Measurements from ENCODE around the gene THSD4. TPM values are rescaled to one million over a fixed set of nuclear protein-coding genes. Genes with fewer than 3 reads are reported as not detected.

Gene THSD4
- polyA plus RNA-seq, 1 donor from 2014 or later, result 0.46 TPM

GRCh38 chr15:71781179-71781964 is 666.1 kb downstream of the THSD4 start:
- Histone ChIP-seq H4K20me1 (ENCODE audit: insufficient read depth) (no peaks in the 10 kb centered on the region), H3K9ac (ENCODE audit: low read length) (no peak overlapping the region), H3K9me3 (ENCODE audit: low read length) (no peaks in the 10 kb centered on the region), H3K27ac (ENCODE audit: low read length) (no peak overlapping the region), H2AFZ (ENCODE audit: low read depth, low read length) (no peak overlapping the region), H3K4me2 (ENCODE audit: low read length) (no peak overlapping the region), H3F3A (ENCODE audit: insufficient read depth, low read length, poor library complexity, severe bottlenecking) (no peaks in the 10 kb centered on the region), H3K27me3 (ENCODE audit: insufficient read depth, low read depth, low read length) (no peaks in the 10 kb centered on the region), H3K79me2 (replicated peaks; ENCODE audit: insufficient read depth, low read length) (no peaks in the 10 kb centered on the region), H3K9me2 (ENCODE audit: insufficient read depth, low read length) (no peaks in the 10 kb centered on the region), H3K4me3 (ENCODE audit: low read length) (no peak overlapping the region), H3K36me3 (ENCODE audit: insufficient read depth, low read length) (no peaks in the 10 kb centered on the region)
- TF ChIP-seq, protein P1, sequence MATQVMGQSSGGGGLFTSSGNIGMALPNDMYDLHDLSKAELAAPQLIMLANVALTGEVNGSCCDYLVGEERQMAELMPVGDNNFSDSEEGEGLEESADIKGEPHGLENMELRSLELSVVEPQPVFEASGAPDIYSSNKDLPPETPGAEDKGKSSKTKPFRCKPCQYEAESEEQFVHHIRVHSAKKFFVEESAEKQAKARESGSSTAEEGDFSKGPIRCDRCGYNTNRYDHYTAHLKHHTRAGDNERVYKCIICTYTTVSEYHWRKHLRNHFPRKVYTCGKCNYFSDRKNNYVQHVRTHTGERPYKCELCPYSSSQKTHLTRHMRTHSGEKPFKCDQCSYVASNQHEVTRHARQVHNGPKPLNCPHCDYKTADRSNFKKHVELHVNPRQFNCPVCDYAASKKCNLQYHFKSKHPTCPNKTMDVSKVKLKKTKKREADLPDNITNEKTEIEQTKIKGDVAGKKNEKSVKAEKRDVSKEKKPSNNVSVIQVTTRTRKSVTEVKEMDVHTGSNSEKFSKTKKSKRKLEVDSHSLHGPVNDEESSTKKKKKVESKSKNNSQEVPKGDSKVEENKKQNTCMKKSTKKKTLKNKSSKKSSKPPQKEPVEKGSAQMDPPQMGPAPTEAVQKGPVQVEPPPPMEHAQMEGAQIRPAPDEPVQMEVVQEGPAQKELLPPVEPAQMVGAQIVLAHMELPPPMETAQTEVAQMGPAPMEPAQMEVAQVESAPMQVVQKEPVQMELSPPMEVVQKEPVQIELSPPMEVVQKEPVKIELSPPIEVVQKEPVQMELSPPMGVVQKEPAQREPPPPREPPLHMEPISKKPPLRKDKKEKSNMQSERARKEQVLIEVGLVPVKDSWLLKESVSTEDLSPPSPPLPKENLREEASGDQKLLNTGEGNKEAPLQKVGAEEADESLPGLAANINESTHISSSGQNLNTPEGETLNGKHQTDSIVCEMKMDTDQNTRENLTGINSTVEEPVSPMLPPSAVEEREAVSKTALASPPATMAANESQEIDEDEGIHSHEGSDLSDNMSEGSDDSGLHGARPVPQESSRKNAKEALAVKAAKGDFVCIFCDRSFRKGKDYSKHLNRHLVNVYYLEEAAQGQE (IDR thresholded peaks at IDR 0.05; ENCODE audit: borderline replicate concordance), result no peak
- TF ChIP-seq TAF1 (IDR thresholded peaks at IDR 0.05; ENCODE audit: low read depth), result no peak
- no peak for TF ChIP-seq SMC3 (conservative IDR thresholded peaks at IDR 0.05; ENCODE audit: poor library complexity)
- TF ChIP-seq, protein P2, sequence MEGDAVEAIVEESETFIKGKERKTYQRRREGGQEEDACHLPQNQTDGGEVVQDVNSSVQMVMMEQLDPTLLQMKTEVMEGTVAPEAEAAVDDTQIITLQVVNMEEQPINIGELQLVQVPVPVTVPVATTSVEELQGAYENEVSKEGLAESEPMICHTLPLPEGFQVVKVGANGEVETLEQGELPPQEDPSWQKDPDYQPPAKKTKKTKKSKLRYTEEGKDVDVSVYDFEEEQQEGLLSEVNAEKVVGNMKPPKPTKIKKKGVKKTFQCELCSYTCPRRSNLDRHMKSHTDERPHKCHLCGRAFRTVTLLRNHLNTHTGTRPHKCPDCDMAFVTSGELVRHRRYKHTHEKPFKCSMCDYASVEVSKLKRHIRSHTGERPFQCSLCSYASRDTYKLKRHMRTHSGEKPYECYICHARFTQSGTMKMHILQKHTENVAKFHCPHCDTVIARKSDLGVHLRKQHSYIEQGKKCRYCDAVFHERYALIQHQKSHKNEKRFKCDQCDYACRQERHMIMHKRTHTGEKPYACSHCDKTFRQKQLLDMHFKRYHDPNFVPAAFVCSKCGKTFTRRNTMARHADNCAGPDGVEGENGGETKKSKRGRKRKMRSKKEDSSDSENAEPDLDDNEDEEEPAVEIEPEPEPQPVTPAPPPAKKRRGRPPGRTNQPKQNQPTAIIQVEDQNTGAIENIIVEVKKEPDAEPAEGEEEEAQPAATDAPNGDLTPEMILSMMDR (IDR thresholded peaks at IDR 0.05; ENCODE audit: poor library complexity, severe bottlenecking), result no peak
- no peak for TF ChIP-seq EP300 (conservative IDR thresholded peaks at IDR 0.05; ENCODE audit: poor library complexity, severe bottlenecking)
- TF ChIP-seq RAD21 (conservative IDR thresholded peaks at IDR 0.05), result no peak

- Histone ChIP-seq H3K27ac (ENCODE audit: low read length) (no peak overlapping the region), H3K9me3 (ENCODE audit: low read length) (no peaks in the 10 kb centered on the region), H3K79me2 (replicated peaks; ENCODE audit: insufficient read depth, low read length) (no peaks in the 10 kb centered on the region), H3K36me3 (ENCODE audit: insufficient read depth, low read length) (no peaks in the 10 kb centered on the region), H3K27me3 (ENCODE audit: insufficient read depth, low read depth, low read length) (no peaks in the 10 kb centered on the region), H4K20me1 (ENCODE audit: insufficient read depth) (no peaks in the 10 kb centered on the region), H3K4me2 (ENCODE audit: low read length) (no peak overlapping the region), H3F3A (ENCODE audit: insufficient read depth, low read length, poor library complexity, severe bottlenecking) (no peaks in the 10 kb centered on the region), H2AFZ (ENCODE audit: low read depth, low read length) (no peak overlapping the region), H3K9ac (ENCODE audit: low read length) (no peak overlapping the region), H3K4me3 (ENCODE audit: low read length) (no peak overlapping the region), H3K9me2 (ENCODE audit: insufficient read depth, low read length) (no peaks in the 10 kb centered on the region)
- TF ChIP-seq POLR2AphosphoS5 (IDR thresholded peaks at IDR 0.05), result no peak
- TF ChIP-seq EZH2 (IDR thresholded peaks at IDR 0.05; ENCODE audit: borderline replicate concordance, insufficient read depth, low read length, poor library complexity, severe bottlenecking), result no peak
- no peak for TF ChIP-seq TAF1 (IDR thresholded peaks at IDR 0.05; ENCODE audit: low read depth)
- TF ChIP-seq SMC3 (conservative IDR thresholded peaks at IDR 0.05; ENCODE audit: poor library complexity), result no peak
- TF ChIP-seq, protein P2 (IDR thresholded peaks at IDR 0.05; ENCODE audit: poor library complexity, severe bottlenecking), result no peak
- TF ChIP-seq, protein P1 (IDR thresholded peaks at IDR 0.05; ENCODE audit: borderline replicate concordance), result no peak
- no peak for TF ChIP-seq RAD21 (conservative IDR thresholded peaks at IDR 0.05)
- TF ChIP-seq MXI1 (conservative IDR thresholded peaks at IDR 0.05; ENCODE audit: poor library complexity, severe bottlenecking), result no peak
- TF ChIP-seq EP300 (conservative IDR thresholded peaks at IDR 0.05; ENCODE audit: poor library complexity, severe bottlenecking), result no peak
Measured at GRCh38 chr15:71781965-71782265, 666.6 kb downstream of the THSD4 start.

Measured in neural cell (in vitro differentiated cells).